Activated T-helper 1 cell treated with anti-CD3 and anti-CD28 coated beads, Interleukin-2, amount 50 U/mL, for 16 hours (primary cell): ENCODE results near the gene SNX1.
A peak's percentile ranks its signal among the peaks of the same experiment; 100 is the strongest.
"Not testable (repeated sequence)": the region's sequence is repeated elsewhere in the genome, so short reads cannot be mapped to it uniquely, and the experiment has no call there.

Source experiments
- DNase-seq, 2 donors: peaks; one replicate each; pipeline ENCODE4 v3.0.0-alpha.2; 2020; ENCODE audit warnings: low read depth in 1 of 2, low spot score in 1 of 2

The SNX1 gene, protein sequence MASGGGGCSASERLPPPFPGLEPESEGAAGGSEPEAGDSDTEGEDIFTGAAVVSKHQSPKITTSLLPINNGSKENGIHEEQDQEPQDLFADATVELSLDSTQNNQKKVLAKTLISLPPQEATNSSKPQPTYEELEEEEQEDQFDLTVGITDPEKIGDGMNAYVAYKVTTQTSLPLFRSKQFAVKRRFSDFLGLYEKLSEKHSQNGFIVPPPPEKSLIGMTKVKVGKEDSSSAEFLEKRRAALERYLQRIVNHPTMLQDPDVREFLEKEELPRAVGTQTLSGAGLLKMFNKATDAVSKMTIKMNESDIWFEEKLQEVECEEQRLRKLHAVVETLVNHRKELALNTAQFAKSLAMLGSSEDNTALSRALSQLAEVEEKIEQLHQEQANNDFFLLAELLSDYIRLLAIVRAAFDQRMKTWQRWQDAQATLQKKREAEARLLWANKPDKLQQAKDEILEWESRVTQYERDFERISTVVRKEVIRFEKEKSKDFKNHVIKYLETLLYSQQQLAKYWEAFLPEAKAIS

GRCh38 chr15:64095795-64096667, at the start of gene SNX1:
SNX1 (plus strand) TSS chr15:64095982; CDS start chr15:64096014, 32 bp downstream.
- peak; percentile 89 to 96 for DNase-seq

- peak; percentile 39 to 52 for DNase-seq
Measured at GRCh38 chr15:64046421-64047153, 49.2 kb upstream of the SNX1 start, which contains the start of gene DAPK2. DAPK2 (minus strand) TSS chr15:64046485; CDS start chr15:64040261, 6,224 bp downstream.

GRCh38 chr15:64048781-64049460, 46.9 kb upstream of the SNX1 start:
- no peak for DNase-seq

DNA sequence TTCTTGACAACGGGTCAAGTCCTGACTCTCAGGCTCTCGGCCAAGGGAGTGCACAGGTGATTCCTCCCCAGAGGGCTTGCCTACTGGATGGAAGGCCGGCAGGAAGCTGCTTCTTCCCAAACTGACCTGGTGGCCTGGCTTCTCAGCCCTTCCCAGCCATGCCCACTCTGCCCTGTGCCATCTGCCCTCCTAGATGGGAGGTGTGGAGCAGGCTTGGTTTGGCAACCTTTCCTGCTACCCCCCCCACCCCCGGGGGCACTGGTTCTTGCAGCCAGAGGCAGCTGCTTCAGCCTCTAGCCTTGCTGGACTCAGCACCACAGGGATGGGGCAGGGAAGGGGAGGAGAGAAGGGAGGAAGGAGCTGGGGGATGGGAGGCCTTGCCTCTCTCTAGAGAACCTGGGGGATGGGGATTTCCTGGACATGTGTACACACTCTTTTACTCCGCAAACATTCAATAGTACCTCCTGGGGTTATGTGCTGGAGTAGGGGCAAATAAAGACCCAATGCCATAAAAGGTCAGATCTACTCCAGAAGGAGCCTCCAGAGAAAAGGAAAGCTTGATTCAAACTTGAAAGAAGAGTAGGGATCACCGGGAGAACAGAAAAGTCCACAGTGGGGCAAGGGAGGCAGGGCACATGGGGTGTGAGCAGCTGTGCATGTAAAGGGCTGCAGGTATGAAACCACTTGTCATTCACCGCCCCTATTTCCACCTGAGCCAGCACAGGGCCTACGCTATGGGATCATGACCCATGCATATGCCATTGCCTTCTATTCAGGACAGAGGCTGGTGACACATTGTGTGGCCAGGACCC, 45.3 kb upstream of the SNX1 start:
- DNase-seq: no peak

DNA sequence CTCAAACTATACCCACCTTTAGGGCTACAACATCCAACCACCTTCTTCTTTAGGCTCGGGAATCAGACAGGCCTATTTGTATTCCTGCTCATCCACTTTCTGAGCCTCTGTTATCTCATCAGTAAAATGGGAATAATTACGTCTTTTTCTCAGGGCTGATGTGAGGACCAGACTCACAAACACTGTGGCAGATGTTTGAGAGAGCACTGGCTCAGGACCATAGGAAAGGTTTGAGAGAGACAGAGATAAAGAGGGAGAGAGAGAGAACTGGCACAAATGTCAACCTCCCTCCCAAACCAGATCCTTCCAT, 44.7 kb upstream of the SNX1 start:
- no peak for DNase-seq

DNA sequence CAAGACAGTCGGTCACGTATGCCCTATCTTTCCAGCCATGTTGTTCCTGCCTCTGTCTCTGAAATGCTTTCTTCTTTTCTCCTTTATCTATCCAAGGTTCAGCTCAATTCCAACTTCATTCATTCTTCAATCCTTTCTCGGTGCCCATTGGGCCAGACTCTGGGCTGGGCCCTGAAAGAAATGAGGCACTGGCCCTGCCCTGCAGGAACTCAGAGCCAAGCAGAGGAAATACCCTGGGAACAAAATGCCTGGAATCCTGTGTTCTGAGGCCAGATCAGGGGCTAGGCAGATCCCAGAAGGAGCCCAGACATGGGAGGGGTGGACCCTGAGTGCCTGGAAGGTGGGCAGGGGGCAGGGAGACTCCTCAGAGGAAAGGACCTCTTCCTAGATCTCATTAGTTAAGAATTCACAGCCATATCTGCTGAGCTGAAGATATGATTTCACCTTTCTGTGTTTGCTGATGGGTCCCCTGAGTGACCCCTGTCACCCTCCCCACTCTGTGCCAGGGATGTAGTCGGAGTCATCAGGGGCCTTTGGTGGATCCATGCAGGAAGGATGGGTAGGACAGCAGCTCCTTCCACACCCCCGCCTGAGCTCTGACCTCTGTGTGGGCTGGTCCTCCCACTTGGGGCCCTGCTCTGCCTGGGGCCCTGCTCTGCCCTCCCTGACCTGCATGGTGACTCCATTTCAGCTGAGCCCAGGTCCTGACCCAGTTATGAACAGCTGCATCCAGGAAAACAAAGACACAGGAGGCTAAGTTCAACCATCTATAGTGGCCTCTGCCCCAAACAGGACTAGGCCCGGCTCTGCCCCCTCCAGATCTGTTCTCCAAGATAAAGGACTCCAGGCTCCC, 44.1 kb upstream of the SNX1 start:
- no peak for DNase-seq

- DNase-seq: no peak
Measured at GRCh38 chr15:64052925-64053491, 42.8 kb upstream of the SNX1 start.

DNA sequence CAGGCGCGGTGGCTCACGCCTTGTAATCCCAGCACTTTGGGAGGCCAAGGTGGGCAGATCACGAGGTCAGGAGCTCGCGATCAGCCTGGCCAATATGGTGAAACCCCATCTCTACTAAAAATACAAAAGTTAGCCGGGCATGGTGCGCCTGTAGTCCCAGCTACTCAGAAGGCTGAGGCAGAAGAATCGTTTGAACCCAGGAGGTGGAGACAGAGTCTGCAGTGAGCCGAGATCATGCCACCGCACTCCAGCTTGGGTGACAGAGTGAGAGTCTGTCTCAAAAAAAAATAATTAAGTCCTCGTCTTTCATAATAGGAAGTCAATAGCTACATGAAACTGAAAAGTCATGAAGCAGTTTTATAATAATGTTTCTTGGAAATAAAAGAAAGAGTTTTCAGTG, 42.1 kb upstream of the SNX1 start:
- DNase-seq: not testable (repeated sequence)

GRCh38 chr15:64058279-64058678, 37.5 kb upstream of the SNX1 start:
- no peak for DNase-seq

DNA sequence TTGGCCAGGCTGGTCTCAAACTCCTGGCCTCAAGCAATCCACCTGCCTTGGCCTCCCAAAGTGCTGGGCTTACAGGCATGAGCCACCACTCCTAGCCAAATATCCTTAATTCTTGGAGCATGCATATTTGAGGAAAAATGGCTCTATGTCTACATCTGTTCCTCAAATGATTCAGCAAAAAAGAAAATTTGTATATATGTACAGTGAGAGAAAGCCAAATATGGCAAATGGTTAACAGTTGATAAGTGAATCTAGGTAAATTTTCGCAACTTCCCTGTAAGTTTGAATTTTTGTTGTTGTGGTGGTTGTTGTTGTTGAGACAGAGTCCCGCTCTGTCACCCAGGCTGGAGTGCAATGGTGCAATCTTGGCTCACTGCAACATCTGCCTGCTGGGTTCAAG, 36.7 kb upstream of the SNX1 start:
- DNase-seq: not testable (repeated sequence)

GRCh38 chr15:64060716-64061115, 35.1 kb upstream of the SNX1 start:
- no peak for DNase-seq

DNA sequence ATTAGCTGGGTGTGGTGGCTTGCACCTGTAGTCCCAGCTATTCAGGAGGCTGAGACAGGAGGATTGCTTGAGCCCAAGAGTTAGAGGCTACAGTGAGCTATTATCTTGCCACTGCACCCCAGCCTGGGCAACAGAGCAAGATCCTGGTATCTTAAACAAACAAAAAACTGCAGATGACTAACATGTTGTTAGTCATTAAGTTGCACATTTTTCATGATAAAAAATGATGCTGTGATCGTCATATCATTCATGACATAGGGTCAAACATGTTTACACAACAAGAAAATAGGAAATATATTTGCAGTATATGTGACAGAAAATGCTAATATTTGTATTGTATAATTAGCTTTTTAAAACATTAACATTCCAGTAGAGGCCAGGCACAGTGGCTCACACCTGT, 29.3 kb upstream of the SNX1 start:
- no peak for DNase-seq

- DNase-seq: peak; percentile 39 to 46
Measured at GRCh38 chr15:64067564-64068030, 28.2 kb upstream of the SNX1 start.

- DNase-seq: no peak
Measured at GRCh38 chr15:64068133-64068532, 27.6 kb upstream of the SNX1 start.

DNA sequence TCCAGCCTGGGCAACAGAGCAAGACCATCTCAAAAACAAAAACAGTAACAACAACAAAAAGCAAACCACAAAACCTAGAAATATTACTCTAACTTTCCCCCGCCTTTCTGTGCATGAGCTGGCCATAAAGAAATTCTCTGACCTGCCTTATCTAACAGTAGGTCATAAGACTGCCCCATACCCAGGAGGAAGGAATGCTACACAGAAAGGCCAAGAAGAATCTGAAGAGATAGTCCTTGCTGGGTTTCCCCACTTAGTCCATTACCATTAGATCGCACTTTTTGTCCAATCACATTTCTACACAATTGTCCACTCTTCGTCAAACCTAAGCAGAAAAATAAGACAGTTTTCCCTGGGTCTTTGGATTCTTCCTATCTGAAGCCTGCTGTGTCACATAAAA, 25.7 kb upstream of the SNX1 start:
- DNase-seq: no peak

DNA sequence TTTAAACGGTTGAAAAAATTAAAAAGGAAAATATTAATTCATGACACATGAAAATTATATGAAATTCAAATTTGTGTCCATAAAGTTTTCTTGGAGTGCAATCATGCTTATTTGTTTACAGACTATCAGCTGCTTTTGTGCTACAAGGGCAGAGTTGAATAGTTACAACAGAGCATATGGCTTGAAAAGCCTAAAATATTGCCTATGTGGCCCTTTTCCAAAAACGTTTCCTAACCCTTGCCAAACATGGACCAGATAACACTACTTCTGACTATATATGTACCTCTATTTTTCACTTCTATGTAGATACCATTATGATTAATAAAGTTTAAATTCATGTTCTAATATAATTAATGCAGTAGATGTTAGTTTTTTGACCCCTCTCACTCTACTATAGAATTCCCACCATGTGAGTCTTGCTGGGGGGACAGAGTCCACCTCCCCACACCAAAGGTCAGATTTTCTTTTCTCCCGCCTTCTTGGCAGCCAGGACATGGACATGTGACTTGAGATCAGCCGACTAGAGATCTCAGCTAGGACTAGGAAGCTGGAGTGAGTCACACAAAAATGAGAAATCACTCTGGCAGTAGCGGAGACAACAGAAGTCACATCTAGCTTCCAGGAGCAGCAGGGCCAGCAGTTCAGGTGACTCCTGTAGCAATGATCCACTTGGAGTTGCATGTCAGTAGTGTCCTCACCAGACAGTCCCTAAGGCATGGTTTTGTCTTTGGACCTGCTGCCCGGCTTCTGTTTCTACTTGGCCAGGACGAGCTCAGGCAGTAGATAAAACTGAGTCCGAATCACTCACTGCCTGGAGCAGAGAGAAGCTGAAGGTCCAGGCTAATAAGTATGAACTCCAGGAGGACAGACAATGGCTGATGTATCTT, 24.6 kb upstream of the SNX1 start:
- no peak for DNase-seq

GRCh38 chr15:64071931-64072765, 23.6 kb upstream of the SNX1 start:
- DNase-seq: no peak
